HuH-7 (cell line): Measurements from ENCODE around the gene LMO2.
"Not testable (repeated sequence)": the region's sequence is repeated elsewhere in the genome, so short reads cannot be mapped to it uniquely, and the experiment has no call there.

ENCODE experiments used
- DNase-seq: peaks from one replicate; pipeline ENCODE4 v3.0.0; 2011; ENCODE audit warnings: low spot score

LMO2 gene

GRCh38 chr11:33891714-33892327 lies at the start of gene LMO2:
TSS of gene LMO2 (minus strand) at chr11:33892076. CDS start at chr11:33869716, 22,360 bp downstream.
- DNase-seq = no peak

GRCh38 chr11:33940538-33940815 lies 48.6 kb upstream of the LMO2 start:
- no peak for DNase-seq

GRCh38 chr11:33936725-33937604 lies 45.1 kb upstream of the LMO2 start:
- no peak for DNase-seq

- no peak for DNase-seq
Observed at GRCh38 chr11:33935461-33936456, 43.9 kb upstream of the LMO2 start.

- DNase-seq = no peak
Observed at GRCh38 chr11:33935005-33935404, 43.1 kb upstream of the LMO2 start.

GRCh38 chr11:33934450-33934849 lies 42.6 kb upstream of the LMO2 start:
- DNase-seq = no peak

GRCh38 chr11:33933602-33934001 lies 41.7 kb upstream of the LMO2 start:
- no peak for DNase-seq

GRCh38 chr11:33932721-33933120 lies 40.8 kb upstream of the LMO2 start:
- no peak for DNase-seq

- not testable (repeated sequence) for DNase-seq
Observed at GRCh38 chr11:33931739-33932366, 40.0 kb upstream of the LMO2 start.

- DNase-seq = no peak
Observed at GRCh38 chr11:33931067-33931466, 39.2 kb upstream of the LMO2 start.

- DNase-seq = peak; percentile 7
Observed at GRCh38 chr11:33930317-33931021, 38.6 kb upstream of the LMO2 start.

- no peak for DNase-seq
Observed at GRCh38 chr11:33928564-33928963, 36.7 kb upstream of the LMO2 start.

- no peak for DNase-seq
Observed at GRCh38 chr11:33926671-33927552, 35.0 kb upstream of the LMO2 start.

GRCh38 chr11:33924341-33924740 lies 32.5 kb upstream of the LMO2 start:
- DNase-seq = no peak

- DNase-seq = no peak
Observed at GRCh38 chr11:33923626-33924025, 31.8 kb upstream of the LMO2 start.

GRCh38 chr11:33920838-33921613 lies 29.1 kb upstream of the LMO2 start:
- no peak for DNase-seq

- DNase-seq = no peak
Observed at GRCh38 chr11:33919645-33920044, 27.8 kb upstream of the LMO2 start.

- not testable (repeated sequence) for DNase-seq
Observed at GRCh38 chr11:33917402-33917801, 25.5 kb upstream of the LMO2 start.

- DNase-seq = no peak
Observed at GRCh38 chr11:33916736-33917135, 24.9 kb upstream of the LMO2 start.

- no peak for DNase-seq
Observed at GRCh38 chr11:33915526-33915925, 23.6 kb upstream of the LMO2 start.
